ENCODE data around the gene IQCE.

- TF ChIP-seq POLR2A (IDR thresholded peaks at IDR 0.05), result no peak
- TF ChIP-seq CTCF (IDR thresholded peaks at IDR 0.05), result no peak
- TF ChIP-seq POLR2AphosphoS5 (IDR thresholded peaks at IDR 0.05), result no peak
These were observed 49.4 kb upstream of the IQCE start for GRCh38 chr7:2509298-2509906.
